Activated naive CD4-positive, alpha-beta T cell treated with Interleukin-2 at 50 U/mL for 16 hours (primary cell): ENCODE measurements around the gene GALNT4.

Experiments
- DNase-seq: peaks from one replicate; pipeline ENCODE4 v3.0.0-alpha.2; 2020

The GALNT4 gene

DNA sequence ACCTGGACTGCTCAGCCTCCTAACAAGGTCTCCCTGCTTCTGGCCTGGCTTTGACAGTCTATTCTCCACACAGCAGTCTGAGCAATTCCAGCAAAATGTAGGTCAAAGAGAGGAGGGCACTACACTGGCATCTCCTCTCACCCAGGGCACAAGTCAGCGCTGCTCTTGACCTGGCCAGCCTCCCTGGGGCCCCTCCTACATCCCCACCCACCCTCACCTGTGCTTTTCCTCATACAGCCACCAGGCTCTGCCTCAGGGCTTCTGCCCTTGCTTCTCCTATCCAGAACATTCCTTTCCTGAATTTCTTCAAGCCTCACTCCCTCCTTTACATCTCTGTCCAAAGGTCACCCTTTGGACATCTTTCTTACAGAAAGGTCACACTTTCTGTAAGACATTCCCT is 33.7 kb downstream of the GALNT4 start:
- no peak for DNase-seq

DNA sequence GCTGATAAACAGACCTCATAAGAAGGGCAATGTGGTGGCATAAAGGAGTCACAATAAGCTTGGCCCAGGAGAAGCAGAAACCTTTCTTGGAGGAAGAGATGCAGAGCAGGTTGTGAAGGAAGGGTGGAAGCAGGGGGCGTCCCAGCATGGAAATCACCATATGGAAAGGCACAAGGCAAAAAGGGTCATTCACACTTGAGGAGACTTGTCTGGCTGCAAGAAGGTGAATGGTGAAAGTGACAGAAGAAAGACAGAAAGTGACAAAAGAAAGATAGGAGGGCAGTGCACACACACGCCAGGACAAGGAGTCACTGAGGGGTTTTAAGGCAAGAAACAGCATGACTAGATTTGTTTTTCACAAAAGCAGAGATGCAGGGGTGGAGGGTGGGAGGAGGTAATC is 38.3 kb downstream of the GALNT4 start:
- DNase-seq: no peak

DNA sequence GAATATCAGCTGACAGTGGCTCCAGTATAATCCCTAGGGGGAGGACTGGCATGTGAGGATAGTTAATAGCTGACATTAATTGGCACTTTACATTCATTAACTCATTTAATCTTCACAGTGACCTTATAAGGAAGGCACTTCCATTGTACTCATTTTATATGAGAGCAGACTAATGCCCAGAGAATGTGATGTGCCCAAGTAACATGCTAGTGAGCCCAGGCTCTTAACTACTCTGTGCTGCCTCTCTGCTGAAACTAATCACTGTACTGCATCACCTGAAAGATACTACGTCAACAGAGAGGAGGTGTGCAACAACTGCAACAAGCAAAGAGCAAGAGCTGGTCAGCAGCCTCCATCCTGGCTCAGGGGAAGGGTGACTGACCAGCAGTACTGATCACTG is 40.1 kb downstream of the GALNT4 start:
- DNase-seq: no peak

DNA sequence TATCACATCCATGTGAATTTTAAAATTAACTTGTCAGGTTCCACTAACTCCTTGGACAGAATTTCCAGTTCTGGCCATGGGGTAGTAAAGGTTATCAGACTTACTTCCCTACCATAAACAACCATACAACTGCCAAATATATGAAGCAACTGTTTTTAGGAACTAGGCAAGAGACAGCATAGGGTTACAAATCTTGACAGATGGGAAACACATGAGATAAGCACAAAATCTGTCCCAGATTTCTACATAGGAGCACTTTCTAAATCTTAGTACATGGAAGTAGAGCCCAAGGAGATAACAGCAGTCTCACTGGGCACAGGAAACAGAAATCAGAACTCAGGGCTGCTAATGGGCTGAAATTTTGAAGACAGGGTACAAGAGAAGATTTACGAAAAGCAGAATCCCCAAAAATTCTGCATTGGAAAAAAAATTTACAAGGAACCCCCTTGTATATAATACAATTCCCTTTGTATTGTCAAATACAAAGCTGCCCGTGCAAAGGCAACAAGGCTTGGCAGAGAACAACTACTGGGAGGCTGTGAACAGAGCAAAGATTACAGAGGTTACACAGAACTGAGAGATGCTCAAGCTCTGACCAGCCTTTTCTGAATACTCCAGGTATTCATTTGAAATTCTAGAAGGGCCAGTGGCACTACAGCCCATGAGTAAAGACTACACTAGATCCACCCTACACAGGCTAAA is 43.2 kb downstream of the GALNT4 start:
- DNase-seq: no peak

DNA sequence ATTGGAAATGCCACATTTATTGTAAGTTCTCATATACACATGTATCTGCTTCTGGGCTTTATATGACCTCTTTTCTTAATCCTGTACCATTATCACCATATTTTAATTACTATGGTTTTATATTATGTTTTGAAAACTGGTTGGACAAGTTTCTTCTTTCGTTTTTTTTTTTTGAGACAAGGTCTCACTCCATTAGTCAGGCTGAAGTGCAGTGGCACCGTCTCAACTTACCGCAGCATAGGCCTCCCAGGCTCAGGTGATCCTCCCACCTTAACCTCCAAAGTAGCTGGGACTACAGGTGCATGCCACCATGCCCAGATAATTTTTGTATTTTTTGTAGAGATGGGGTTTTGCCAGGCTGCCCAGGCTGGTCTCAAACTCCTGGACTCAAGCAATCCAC is 44.6 kb downstream of the GALNT4 start:
- DNase-seq: no peak

DNA sequence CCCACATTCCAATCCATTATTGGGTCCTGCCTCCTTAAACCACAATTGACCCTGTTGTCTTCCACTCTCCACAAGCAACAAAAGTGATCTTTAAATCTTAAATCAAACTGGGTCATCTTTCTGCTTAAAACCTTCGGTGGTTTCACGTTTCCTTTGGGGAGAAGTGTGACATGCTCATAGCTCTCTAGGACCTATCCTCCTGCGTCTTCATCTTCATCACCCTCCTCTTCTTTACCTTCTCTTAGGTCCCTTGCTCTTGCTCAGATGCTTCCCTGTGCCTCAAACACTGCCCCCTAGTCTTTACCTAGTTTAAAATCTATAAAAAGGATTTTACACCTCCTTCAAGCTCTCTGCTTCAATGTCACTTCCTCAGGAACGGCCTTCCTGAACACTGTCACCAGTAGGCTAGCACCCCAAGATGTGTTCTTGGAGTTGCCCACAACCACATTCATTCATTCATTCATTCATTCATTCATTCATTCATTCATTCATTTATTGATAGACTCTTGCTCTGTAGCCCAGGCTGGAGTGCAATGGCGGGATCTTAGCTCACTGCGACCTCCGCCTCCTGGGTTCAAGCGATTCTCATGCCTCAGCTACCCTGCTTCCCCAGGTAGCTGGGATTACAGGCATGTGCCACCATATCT is 46.8 kb downstream of the GALNT4 start:
- no peak for DNase-seq

DNA sequence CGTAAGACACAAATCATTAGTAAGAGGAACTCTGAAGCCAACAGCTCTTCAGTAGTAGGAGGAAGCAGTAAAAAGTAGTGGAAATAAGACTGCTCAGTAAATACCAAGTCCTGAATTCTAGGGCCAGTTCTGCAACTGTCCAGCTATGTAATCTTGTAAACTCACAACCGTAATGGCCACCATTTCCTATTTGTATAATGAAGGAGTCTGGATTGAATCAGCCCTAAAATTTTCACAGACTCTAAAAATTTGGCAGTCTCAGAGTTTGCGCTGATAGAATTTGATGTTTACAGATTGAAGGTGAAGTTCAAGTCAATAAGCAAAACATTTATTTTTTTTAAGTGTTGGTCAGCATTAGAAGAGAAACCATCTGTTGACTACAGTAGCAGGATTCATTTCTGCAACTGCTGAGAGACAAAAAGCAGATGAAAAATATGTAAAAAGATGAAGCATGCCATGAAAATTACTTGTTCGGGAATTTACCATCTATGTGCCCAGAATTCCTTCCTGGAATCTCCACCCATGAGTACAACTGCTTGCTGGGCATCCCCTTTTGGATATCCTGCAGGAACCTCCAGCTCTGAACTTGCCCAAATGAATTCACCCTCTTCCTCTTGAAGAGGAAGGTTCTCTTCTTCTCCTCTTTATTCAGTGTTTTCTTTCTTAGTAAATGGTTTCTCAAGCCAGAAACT is 47.5 kb downstream of the GALNT4 start:
- no peak for DNase-seq

DNA sequence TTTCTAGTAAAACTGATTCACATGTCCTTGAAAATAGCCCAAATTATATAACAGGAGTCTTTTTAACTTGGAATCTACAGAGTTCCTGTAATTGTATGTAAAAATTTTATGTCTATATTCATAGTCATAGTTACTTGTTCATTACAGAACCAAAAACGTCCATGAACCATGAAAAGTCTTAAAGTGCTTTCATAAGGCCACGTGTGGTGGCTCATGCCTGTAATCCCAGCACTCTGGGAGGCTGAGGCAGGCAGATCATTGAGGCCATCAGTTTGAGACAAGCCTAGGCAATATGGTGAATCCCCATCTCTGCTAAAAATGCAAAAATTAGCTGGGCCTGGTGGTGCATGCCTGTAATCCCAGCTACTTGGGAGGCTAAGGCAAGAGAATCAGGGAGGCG is 48.4 kb downstream of the GALNT4 start:
- DNase-seq: no peak

DNA sequence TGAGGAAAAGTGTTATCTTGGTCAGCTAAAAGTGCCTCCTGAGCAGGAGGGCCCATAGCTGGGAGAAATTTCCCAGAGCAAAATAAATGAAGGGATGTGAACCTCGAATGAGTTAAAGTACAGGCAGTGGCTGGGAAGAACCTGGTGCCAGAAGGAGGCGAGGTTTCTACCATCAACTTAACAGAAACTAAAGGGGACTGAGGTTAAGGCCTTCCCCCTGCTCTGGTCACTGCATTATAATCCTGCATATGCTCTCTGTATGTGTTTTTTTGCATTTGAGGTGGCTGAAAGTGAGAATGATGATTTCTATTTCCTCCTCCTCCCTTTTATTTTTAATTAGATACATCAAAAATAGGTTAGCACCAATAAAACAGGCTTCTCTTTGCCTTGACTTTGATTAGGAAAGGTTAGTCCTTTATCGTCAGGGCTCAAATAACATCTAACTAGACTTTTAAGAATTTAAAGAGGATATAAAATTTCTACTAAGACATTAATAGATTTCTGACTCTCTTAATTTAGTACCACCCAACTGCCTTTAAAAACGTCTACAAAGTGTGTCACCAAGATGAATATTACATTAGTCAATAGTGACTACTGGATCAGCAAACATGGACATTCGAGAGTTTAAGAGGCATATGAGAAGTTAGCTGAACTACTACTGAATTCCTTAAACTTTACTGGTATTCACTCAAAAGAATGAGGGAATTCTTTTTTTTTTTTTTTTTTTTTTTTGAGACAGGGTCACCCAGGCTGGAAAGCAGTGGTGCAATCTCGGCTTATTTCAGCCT is 49.2 kb downstream of the GALNT4 start:
- no peak for DNase-seq

DNA sequence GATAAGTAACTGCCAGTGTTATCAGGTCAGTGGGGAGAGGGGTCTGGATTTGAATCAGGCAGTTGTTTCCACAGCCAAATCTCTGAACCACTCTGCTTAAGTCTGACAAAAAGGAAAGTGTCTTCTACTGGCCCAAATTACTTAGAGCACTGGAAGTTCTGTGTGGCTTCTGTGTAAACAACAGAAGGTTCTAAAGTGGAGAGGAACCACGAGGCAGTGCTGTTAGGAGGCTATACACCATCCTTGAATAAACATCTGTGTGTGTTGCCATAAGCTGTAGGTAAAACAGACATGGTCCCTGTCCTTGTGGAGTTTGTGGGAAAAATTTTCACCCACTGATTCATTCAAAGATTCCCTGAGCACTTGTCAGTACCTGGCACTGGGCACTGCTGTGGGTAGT is 50.0 kb downstream of the GALNT4 start:
- DNase-seq: no peak
